Panc1 (cell line): ENCODE results near the gene MAP3K13. TPM values are rescaled to one million over a fixed set of nuclear protein-coding genes. Genes with fewer than 3 reads are reported as not detected.
A peak's percentile ranks its signal among the peaks of the same experiment; 100 is the strongest.

Source experiments
- ATAC-seq: fragments of 200-7000 bp; cut with Tn5 transposase; 2 replicates; pipeline ENCODE4 v1.9.1; 2020; ENCODE audit warnings: mild to moderate bottlenecking, moderate library complexity
- BruUV-seq: library from RNA; stranded (reverse); fragments of 400-500 nt; replicated peaks from 2 replicates; lab custom pipeline; 2021; lab: Mats Ljungman, UMichigan
- CTCF ChIA-PET: fragments of 300-600 bp; sonication (Branson Sonifier 250); formaldehyde crosslinking; loops from one replicate; lab custom pipeline; 2022; ENCODE audit warnings: antibody characterized with exemption; lab: Charles Lee
- POLR2A ChIA-PET: fragments of 300-600 bp; sonication (Branson Sonifier 250); formaldehyde crosslinking; loops from one replicate; lab custom pipeline; 2022; ENCODE audit warnings: antibody characterized with exemption; lab: Charles Lee
- DNase-seq: peaks from one replicate; pipeline ENCODE4 v3.0.0-alpha.2; 2010; ENCODE audit warnings: low read depth, low spot score
- H3K27ac ChIP-seq: 2 replicates; pipeline ENCODE4 v1.5.1; 2011; ENCODE audit warnings: mild to moderate bottlenecking, low read length, inconsistent platforms
- H3K27me3 ChIP-seq: fragments of 200-500 bp; sonication (Bioruptor generic); 2 replicates; pipeline ENCODE4 v1.6.0; 2014; ENCODE audit warnings: low read length, inconsistent platforms; ENCODE audit not compliant: control insufficient read depth, insufficient read depth
- H3K36me3 ChIP-seq: fragments of 200-500 bp; sonication (Bioruptor generic); 2 replicates; pipeline ENCODE4 v1.5.1; 2014; ENCODE audit warnings: inconsistent platforms, mild to moderate bottlenecking, low read length, moderate library complexity; ENCODE audit not compliant: control insufficient read depth, insufficient read depth
- H3K4me1 ChIP-seq: 2 replicates; pipeline ENCODE4 v1.5.1; 2011; ENCODE audit warnings: inconsistent platforms, mild to moderate bottlenecking, low read length, moderate library complexity; ENCODE audit not compliant: control insufficient read depth, insufficient read depth
- H3K4me3 ChIP-seq, 2 experiments: 2 replicates each; pipeline ENCODE4 v1.5.1; 2011 to 2012; ENCODE audit warnings: low read depth in 2 of 2, low read length in 2 of 2, mild to moderate bottlenecking in 2 of 2, inconsistent platforms in 1 of 2, moderate library complexity in 1 of 2
- H3K9me3 ChIP-seq: fragments of 200-500 bp; sonication (Bioruptor generic); 2 replicates; pipeline ENCODE4 v1.5.1; 2014; ENCODE audit warnings: low read depth, mild to moderate bottlenecking, inconsistent platforms, low read length, moderate library complexity; ENCODE audit not compliant: control insufficient read depth, insufficient read depth
- POLR2AphosphoS5 ChIP-seq: IDR thresholded peaks from 2 replicates; pipeline ENCODE4 v1.6.1; 2012; ENCODE audit warnings: mild to moderate bottlenecking, low read depth, low read length, moderate library complexity
- SIN3A ChIP-seq: IDR thresholded peaks from 2 replicates; pipeline ENCODE4 v1.6.1; 2012; ENCODE audit warnings: low read depth, mild to moderate bottlenecking, low read length, moderate library complexity, borderline replicate concordance; ENCODE audit not compliant: insufficient read depth
- TCF7L2 ChIP-seq: IDR thresholded peaks from 2 replicates; pipeline ENCODE4 v1.6.1; 2011; ENCODE audit warnings: mild to moderate bottlenecking, low read depth, low read length, inconsistent platforms
- in situ Hi-C: cut with HindIII; loops from 2 replicates; pipeline ENCODE4 v1.10.0; 2016; ENCODE audit warnings: low sequenced_read_pairs, low pct_unique_long_range_greater_than_20kb
- intact Hi-C: fragments of 100-400 bp; cut with micrococcal nuclease; formaldehyde crosslinking; loops from one replicate; pipeline ENCODE4 v1.10.0; 2022; ENCODE audit not compliant: unreplicated experiment
- total RNA-seq: library from RNA; stranded (reverse); gene quantifications from one replicate; pipeline ENCODE4 v1.2.1, GENCODE V29; 2021; ENCODE audit not compliant: unreplicated experiment
- TF ChIP-seq, protein P1 (sequence below), 2 experiments: IDR thresholded peaks; 2 replicates each; pipeline ENCODE4 v1.6.1; 2011 to 2012; ENCODE audit warnings: low read depth in 2 of 2, control low read depth in 1 of 2, low read length in 1 of 2, mild to moderate bottlenecking in 1 of 2, moderate library complexity in 1 of 2; ENCODE audit not compliant: insufficient read depth in 1 of 2
- TF ChIP-seq, protein P2 (sequence below): fragments of 450-650 bp; IDR thresholded peaks from 2 replicates; pipeline ENCODE4 v1.5.1; 2017; ENCODE audit warnings: mild to moderate bottlenecking

The MAP3K13 gene
- total RNA-seq, 1 experiment from 2014 or later: 26.6 TPM

DNA sequence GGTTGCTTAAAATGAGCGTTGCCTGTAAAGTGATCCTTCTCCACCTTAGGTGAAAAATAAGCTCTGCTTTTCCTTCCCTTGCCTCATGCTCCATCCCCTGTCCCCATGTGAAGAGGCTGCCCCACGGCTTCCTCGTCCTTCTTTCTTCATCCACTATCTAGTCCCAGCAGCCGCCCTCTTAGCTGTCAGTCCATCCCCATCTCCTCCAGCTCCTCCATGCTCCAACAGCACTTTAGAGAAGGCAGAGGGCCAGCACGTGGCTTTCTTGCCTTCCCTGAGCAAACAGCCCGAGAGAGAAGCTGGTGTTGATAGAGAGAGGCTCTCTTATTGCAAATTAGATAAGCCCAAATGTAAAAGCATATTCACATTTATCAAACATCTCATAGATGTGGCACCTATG lies 144.9 kb downstream of the MAP3K13 start:
- CTCF ChIA-PET: no interaction called here
- DNase-seq (no peak), ATAC-seq (no peak)

DNA sequence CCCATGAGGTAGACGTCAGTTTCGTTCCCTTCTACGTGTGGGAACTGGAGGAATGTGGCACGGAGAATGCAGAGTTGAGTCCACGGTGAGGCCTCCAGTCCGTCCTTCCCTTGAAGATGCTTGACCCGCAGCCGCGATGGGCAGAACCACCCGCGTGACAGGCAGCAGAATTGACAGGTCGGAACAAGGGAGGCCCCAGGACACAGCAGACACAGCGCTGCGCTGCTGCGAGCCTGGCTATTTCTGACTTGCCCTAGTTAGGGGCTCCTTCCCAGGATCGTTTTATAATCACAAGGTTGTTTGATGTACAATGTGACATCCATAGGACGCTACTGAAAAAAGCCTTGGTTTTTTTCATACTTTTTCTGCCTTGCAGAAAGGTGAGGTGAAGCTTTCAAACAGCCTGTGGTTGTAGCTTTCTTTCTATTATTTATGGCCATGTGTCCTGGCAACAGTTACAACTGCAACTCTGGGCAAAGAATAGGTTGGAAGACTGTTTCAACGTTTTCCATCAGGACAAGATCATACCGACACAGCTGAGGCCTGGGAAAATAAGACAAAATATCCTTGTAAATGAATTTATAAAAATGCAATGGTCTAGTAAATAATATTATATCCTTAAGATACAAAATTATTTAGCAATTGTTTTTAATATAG lies 145.5 kb downstream of the MAP3K13 start:
- Histone ChIP-seq H3K4me3 (no peak overlapping the region), H3K27ac (no peak overlapping the region), H3K27me3 (no peaks in the 10 kb centered on the region), H3K4me1 (no peaks in the 10 kb centered on the region), H3K9me3 (no peaks in the 10 kb centered on the region), H3K36me3 (no peaks in the 10 kb centered on the region)
- no peak for TF ChIP-seq SIN3A
- TF ChIP-seq, protein P1, sequence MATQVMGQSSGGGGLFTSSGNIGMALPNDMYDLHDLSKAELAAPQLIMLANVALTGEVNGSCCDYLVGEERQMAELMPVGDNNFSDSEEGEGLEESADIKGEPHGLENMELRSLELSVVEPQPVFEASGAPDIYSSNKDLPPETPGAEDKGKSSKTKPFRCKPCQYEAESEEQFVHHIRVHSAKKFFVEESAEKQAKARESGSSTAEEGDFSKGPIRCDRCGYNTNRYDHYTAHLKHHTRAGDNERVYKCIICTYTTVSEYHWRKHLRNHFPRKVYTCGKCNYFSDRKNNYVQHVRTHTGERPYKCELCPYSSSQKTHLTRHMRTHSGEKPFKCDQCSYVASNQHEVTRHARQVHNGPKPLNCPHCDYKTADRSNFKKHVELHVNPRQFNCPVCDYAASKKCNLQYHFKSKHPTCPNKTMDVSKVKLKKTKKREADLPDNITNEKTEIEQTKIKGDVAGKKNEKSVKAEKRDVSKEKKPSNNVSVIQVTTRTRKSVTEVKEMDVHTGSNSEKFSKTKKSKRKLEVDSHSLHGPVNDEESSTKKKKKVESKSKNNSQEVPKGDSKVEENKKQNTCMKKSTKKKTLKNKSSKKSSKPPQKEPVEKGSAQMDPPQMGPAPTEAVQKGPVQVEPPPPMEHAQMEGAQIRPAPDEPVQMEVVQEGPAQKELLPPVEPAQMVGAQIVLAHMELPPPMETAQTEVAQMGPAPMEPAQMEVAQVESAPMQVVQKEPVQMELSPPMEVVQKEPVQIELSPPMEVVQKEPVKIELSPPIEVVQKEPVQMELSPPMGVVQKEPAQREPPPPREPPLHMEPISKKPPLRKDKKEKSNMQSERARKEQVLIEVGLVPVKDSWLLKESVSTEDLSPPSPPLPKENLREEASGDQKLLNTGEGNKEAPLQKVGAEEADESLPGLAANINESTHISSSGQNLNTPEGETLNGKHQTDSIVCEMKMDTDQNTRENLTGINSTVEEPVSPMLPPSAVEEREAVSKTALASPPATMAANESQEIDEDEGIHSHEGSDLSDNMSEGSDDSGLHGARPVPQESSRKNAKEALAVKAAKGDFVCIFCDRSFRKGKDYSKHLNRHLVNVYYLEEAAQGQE (IDR thresholded peaks at IDR 0.05; ENCODE audit: insufficient read depth in 1 of 2, low read depth in 2 of 2, low read length in 1 of 2): no peak
- TF ChIP-seq, protein P2, sequence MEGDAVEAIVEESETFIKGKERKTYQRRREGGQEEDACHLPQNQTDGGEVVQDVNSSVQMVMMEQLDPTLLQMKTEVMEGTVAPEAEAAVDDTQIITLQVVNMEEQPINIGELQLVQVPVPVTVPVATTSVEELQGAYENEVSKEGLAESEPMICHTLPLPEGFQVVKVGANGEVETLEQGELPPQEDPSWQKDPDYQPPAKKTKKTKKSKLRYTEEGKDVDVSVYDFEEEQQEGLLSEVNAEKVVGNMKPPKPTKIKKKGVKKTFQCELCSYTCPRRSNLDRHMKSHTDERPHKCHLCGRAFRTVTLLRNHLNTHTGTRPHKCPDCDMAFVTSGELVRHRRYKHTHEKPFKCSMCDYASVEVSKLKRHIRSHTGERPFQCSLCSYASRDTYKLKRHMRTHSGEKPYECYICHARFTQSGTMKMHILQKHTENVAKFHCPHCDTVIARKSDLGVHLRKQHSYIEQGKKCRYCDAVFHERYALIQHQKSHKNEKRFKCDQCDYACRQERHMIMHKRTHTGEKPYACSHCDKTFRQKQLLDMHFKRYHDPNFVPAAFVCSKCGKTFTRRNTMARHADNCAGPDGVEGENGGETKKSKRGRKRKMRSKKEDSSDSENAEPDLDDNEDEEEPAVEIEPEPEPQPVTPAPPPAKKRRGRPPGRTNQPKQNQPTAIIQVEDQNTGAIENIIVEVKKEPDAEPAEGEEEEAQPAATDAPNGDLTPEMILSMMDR: no peak
- no peak for TF ChIP-seq POLR2AphosphoS5
- TF ChIP-seq TCF7L2: no peak
- no peak for ATAC-seq
- POLR2A ChIA-PET: interaction anchor here (0.7 kb wide), 1 partner anchor 12 kb away, joined by 3 read pairs; no protein-coding TSS in a partner anchor
- CTCF ChIA-PET: no interaction called here
- intact Hi-C loops (no loop called here), in situ Hi-C loops (no loop called here)
- DNase-seq: no peak
- TSS peak; percentile 75 for BruUV-seq

More for the DNA sequence above, 144.9 kb downstream of the MAP3K13 start:
- Histone ChIP-seq H3K27ac (no peak overlapping the region), H3K4me1 (no peaks in the 10 kb centered on the region), H3K4me3 (no peak overlapping the region), H3K27me3 (no peaks in the 10 kb centered on the region), H3K36me3 (no peaks in the 10 kb centered on the region), H3K9me3 (no peaks in the 10 kb centered on the region)
- POLR2A ChIA-PET: no interaction called here
- BruUV-seq: no TSS peak
- intact Hi-C loops: no loop called here
- TF ChIP-seq TCF7L2: no peak
- TF ChIP-seq, protein P1 (IDR thresholded peaks at IDR 0.05; ENCODE audit: insufficient read depth in 1 of 2, low read depth in 2 of 2, low read length in 1 of 2): no peak
- TF ChIP-seq, protein P2: no peak
- no peak for TF ChIP-seq POLR2AphosphoS5
- TF ChIP-seq SIN3A: no peak
- in situ Hi-C loops: no loop called here
